Neural cell (in vitro differentiated cells): ENCODE results near the gene RMRP. TPM values are rescaled to one million over a fixed set of nuclear protein-coding genes. Genes with fewer than 3 reads are reported as not detected.

Source experiments
- H2AFZ ChIP-seq: fragments of 200-600, 300-800 bp; sonication (generic), shearing (Covaris generic); 2 replicates; pipeline ENCODE4 v1.6.0; 2014; ENCODE audit warnings: low read depth, mild to moderate bottlenecking, antibody characterized with exemption, low read length, moderate library complexity
- H3F3A ChIP-seq: fragments of 200-600 bp; shearing (Covaris generic); 2 replicates; pipeline ENCODE4 v1.6.1; 2016; ENCODE audit warnings: mild to moderate bottlenecking, moderate library complexity, mixed read lengths, antibody characterized with exemption, low read length; ENCODE audit not compliant: insufficient read depth, poor library complexity, severe bottlenecking
- H3K27ac ChIP-seq: fragments of 200-600, 300-800 bp; sonication (generic), shearing (Covaris generic); 2 replicates; pipeline ENCODE4 v1.5.1; 2014; ENCODE audit warnings: mild to moderate bottlenecking, low read length, moderate library complexity
- H3K27me3 ChIP-seq: fragments of 300-800, 200-600 bp; sonication (generic), shearing (Covaris generic); 2 replicates; pipeline ENCODE4 v1.6.0; 2014; ENCODE audit warnings: mild to moderate bottlenecking, low read depth, low read length, moderate library complexity; ENCODE audit not compliant: insufficient read depth
- H3K36me3 ChIP-seq: fragments of 300-800, 200-600 bp; sonication (generic), shearing (Covaris generic); 2 replicates; pipeline ENCODE4 v1.5.1; 2014; ENCODE audit warnings: mild to moderate bottlenecking, antibody characterized with exemption, low read length, moderate library complexity; ENCODE audit not compliant: insufficient read depth
- H3K4me2 ChIP-seq: fragments of 300-800, 200-600 bp; sonication (generic), shearing (Covaris generic); 2 replicates; pipeline ENCODE4 v1.6.0; 2014; ENCODE audit warnings: mild to moderate bottlenecking, low read length
- H3K4me3 ChIP-seq: fragments of 300-800, 200-600 bp; sonication (generic), shearing (Covaris generic); 2 replicates; pipeline ENCODE4 v1.5.1; 2014; ENCODE audit warnings: mild to moderate bottlenecking, low read length, moderate library complexity
- H3K79me2 ChIP-seq: fragments of 200-600 bp; shearing (Covaris generic); replicated peaks from 2 replicates; pipeline ENCODE4 v1.6.0; 2014; ENCODE audit warnings: mild to moderate bottlenecking, low read length, moderate library complexity; ENCODE audit not compliant: insufficient read depth
- H3K9ac ChIP-seq: fragments of 300-800, 200-600 bp; sonication (generic), shearing (Covaris generic); 2 replicates; pipeline ENCODE4 v1.6.1; 2016; ENCODE audit warnings: mild to moderate bottlenecking, low read length, mixed read lengths
- H3K9me2 ChIP-seq: fragments of 200-600 bp; shearing (Covaris generic); 2 replicates; pipeline ENCODE4 v1.6.1; 2016; ENCODE audit warnings: mild to moderate bottlenecking, low read length, mixed read lengths; ENCODE audit not compliant: insufficient read depth
- H3K9me3 ChIP-seq: fragments of 200-600, 300-800 bp; sonication (generic), shearing (Covaris generic); 2 replicates; pipeline ENCODE4 v1.6.1; 2016; ENCODE audit warnings: mild to moderate bottlenecking, mixed run types, low read length, moderate library complexity, mixed read lengths
- H4K20me1 ChIP-seq: fragments of 200-600 bp; shearing (Covaris generic); 2 replicates; pipeline ENCODE4 v1.6.1; 2016; ENCODE audit warnings: mild to moderate bottlenecking, mixed run types; ENCODE audit not compliant: insufficient read depth
- EP300 ChIP-seq: fragments of 450-650 bp; conservative IDR thresholded peaks from 2 replicates; pipeline ENCODE4 v1.6.1; 2014; ENCODE audit warnings: antibody characterized with exemption, mild to moderate bottlenecking, moderate library complexity; ENCODE audit not compliant: poor library complexity, severe bottlenecking
- EZH2 ChIP-seq: fragments of 200-600, 300-800 bp; shearing (Covaris generic), sonication (generic); IDR thresholded peaks from 2 replicates; pipeline ENCODE4 v1.6.1; 2014; ENCODE audit warnings: antibody characterized with exemption, low read length, borderline replicate concordance, mild to moderate bottlenecking; ENCODE audit not compliant: insufficient read depth, poor library complexity, severe bottlenecking
- MXI1 ChIP-seq: fragments of 450-650 bp; conservative IDR thresholded peaks from 2 replicates; pipeline ENCODE4 v1.6.1; 2014; ENCODE audit warnings: antibody characterized with exemption, mild to moderate bottlenecking; ENCODE audit not compliant: poor library complexity, severe bottlenecking
- POLR2AphosphoS5 ChIP-seq: IDR thresholded peaks from 2 replicates; pipeline ENCODE4 v1.6.1; 2012
- RAD21 ChIP-seq: fragments of 450-650 bp; conservative IDR thresholded peaks from 2 replicates; pipeline ENCODE4 v1.6.1; 2014; ENCODE audit warnings: antibody characterized with exemption, mild to moderate bottlenecking, moderate library complexity
- SMC3 ChIP-seq: fragments of 450-650 bp; conservative IDR thresholded peaks from 2 replicates; pipeline ENCODE4 v1.6.1; 2014; ENCODE audit warnings: antibody characterized with exemption, mild to moderate bottlenecking, moderate library complexity; ENCODE audit not compliant: poor library complexity
- TAF1 ChIP-seq: IDR thresholded peaks from 2 replicates; pipeline ENCODE4 v1.6.1; 2012; ENCODE audit warnings: low read depth
- polyA plus RNA-seq: library from polyadenylated mRNA; depleted of rRNA; stranded (reverse); fragments of >200 nt; gene quantifications from 2 replicates; pipeline ENCODE4 v1.2.3, GENCODE V29; 2014
- TF ChIP-seq, protein P1 (sequence below): IDR thresholded peaks from 2 replicates; pipeline ENCODE4 v1.6.1; 2012; ENCODE audit warnings: borderline replicate concordance
- TF ChIP-seq, protein P2 (sequence below): fragments of 450-650 bp; IDR thresholded peaks from 2 replicates; pipeline ENCODE4 v1.5.1; 2014; ENCODE audit warnings: antibody characterized with exemption, mild to moderate bottlenecking, moderate library complexity; ENCODE audit not compliant: poor library complexity, severe bottlenecking

The RMRP gene
- polyA plus RNA-seq, 1 donor from 2014 or later: not detected

DNA sequence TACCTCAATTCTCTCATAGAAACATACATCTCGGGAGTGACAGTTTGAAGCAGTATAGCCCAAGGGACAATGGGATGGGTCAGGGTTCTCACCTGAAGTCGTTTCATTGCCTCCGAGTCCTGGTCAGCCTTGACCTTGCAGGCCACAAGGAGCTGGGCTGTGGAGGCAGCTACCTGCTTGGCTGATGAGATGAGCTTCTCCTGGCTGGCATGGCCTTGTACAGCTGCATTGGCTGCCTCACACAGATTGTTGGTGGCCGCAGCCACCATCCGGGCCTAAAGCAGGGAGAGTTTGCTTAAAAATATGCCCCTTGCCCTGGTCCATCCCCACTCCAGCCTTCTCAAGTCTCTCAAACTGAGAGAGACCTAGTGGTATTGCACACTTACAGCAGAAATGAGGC lies 40.4 kb upstream of the RMRP start:
- Histone ChIP-seq H3K9me2 (no peaks in the 10 kb centered on the region), H3F3A (no peaks in the 10 kb centered on the region), H3K9ac (no peak overlapping the region), H3K4me2 (no peak overlapping the region), H3K36me3 (no peaks in the 10 kb centered on the region), H4K20me1 (no peaks in the 10 kb centered on the region), H3K27ac (no peak overlapping the region), H3K9me3 (no peaks in the 10 kb centered on the region), H3K27me3 (no peaks in the 10 kb centered on the region), H3K79me2 (no peaks in the 10 kb centered on the region), H3K4me3 (no peak overlapping the region), H2AFZ (no peak overlapping the region)
- no peak for TF ChIP-seq EZH2
- no peak for TF ChIP-seq SMC3
- no peak for TF ChIP-seq EP300
- no peak for TF ChIP-seq MXI1
- TF ChIP-seq TAF1: no peak
- TF ChIP-seq, protein P1, sequence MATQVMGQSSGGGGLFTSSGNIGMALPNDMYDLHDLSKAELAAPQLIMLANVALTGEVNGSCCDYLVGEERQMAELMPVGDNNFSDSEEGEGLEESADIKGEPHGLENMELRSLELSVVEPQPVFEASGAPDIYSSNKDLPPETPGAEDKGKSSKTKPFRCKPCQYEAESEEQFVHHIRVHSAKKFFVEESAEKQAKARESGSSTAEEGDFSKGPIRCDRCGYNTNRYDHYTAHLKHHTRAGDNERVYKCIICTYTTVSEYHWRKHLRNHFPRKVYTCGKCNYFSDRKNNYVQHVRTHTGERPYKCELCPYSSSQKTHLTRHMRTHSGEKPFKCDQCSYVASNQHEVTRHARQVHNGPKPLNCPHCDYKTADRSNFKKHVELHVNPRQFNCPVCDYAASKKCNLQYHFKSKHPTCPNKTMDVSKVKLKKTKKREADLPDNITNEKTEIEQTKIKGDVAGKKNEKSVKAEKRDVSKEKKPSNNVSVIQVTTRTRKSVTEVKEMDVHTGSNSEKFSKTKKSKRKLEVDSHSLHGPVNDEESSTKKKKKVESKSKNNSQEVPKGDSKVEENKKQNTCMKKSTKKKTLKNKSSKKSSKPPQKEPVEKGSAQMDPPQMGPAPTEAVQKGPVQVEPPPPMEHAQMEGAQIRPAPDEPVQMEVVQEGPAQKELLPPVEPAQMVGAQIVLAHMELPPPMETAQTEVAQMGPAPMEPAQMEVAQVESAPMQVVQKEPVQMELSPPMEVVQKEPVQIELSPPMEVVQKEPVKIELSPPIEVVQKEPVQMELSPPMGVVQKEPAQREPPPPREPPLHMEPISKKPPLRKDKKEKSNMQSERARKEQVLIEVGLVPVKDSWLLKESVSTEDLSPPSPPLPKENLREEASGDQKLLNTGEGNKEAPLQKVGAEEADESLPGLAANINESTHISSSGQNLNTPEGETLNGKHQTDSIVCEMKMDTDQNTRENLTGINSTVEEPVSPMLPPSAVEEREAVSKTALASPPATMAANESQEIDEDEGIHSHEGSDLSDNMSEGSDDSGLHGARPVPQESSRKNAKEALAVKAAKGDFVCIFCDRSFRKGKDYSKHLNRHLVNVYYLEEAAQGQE: no peak
- no peak for TF ChIP-seq RAD21
- TF ChIP-seq, protein P2, sequence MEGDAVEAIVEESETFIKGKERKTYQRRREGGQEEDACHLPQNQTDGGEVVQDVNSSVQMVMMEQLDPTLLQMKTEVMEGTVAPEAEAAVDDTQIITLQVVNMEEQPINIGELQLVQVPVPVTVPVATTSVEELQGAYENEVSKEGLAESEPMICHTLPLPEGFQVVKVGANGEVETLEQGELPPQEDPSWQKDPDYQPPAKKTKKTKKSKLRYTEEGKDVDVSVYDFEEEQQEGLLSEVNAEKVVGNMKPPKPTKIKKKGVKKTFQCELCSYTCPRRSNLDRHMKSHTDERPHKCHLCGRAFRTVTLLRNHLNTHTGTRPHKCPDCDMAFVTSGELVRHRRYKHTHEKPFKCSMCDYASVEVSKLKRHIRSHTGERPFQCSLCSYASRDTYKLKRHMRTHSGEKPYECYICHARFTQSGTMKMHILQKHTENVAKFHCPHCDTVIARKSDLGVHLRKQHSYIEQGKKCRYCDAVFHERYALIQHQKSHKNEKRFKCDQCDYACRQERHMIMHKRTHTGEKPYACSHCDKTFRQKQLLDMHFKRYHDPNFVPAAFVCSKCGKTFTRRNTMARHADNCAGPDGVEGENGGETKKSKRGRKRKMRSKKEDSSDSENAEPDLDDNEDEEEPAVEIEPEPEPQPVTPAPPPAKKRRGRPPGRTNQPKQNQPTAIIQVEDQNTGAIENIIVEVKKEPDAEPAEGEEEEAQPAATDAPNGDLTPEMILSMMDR: no peak
- no peak for TF ChIP-seq POLR2AphosphoS5

DNA sequence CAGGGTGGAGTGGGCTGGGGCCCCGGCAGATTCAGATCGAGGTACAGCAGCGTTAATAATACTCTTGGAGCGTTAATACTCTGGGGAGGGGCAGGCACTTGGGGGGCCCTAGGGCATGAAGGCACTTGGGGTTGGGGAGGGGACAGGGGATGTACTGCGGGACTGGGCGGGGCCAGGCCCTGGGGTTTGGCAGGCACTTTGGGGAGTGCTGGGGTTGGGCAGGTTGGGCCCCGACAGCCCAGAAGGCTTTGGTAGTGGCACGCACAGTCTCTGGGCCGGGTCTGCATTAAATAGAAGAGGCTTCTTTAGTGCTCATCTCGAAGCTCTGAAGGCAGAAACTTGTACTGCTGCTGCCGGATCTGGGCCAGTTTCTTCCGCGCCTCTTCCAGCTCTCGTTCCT lies 39.7 kb upstream of the RMRP start:
- H4K20me1 ChIP-seq: no peaks in the 10 kb centered on the region
- H3K9me3 ChIP-seq: no peaks in the 10 kb centered on the region
- H3K36me3 ChIP-seq: no peaks in the 10 kb centered on the region
- H3K79me2 ChIP-seq: no peaks in the 10 kb centered on the region
- no peak overlapping the region for H3K9ac ChIP-seq
- TF ChIP-seq EP300 (no peak), EZH2 (no peak)
- H3K27me3 ChIP-seq: no peaks in the 10 kb centered on the region
- no peaks in the 10 kb centered on the region for H3F3A ChIP-seq
- no peak overlapping the region for H3K4me2 ChIP-seq
- H3K4me3 ChIP-seq: no peak overlapping the region
- H3K9me2 ChIP-seq: no peaks in the 10 kb centered on the region
- H3K27ac ChIP-seq: no peak overlapping the region
- no peak overlapping the region for H2AFZ ChIP-seq
